Non-pigmented ciliary epithelial cell (primary cell): ENCODE measurements around the gene BATF3.

Source experiments
- DNase-seq: peaks from one replicate; pipeline ENCODE4 v3.0.0-alpha.2; 2010; ENCODE audit warnings: low read depth

Gene BATF3

GRCh38 chr1:212703991-212704564, 4.4 kb upstream of the BATF3 start:
- no peak for DNase-seq

- no peak for DNase-seq
Observed at GRCh38 chr1:212702672-212703071, 3.0 kb upstream of the BATF3 start.

DNA sequence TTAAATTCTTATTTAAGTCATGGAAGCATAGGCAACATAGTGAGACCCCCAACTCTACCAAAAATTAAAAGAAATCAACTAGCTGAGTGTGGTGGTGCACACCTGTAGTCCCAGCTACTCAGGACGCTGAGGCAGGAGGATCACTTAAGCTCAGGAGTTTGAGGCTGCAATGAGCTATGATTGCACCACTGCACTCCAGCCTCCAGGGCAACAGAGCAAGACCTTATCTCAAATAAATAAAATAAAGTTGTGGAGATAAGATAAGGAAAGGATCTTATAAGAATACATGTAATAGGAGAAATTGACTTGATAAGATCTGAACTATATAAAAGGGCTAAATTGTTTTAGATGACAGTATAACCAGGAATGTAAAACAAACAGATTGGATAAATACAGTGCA, 2.3 kb upstream of the BATF3 start:
- no peak for DNase-seq

DNA sequence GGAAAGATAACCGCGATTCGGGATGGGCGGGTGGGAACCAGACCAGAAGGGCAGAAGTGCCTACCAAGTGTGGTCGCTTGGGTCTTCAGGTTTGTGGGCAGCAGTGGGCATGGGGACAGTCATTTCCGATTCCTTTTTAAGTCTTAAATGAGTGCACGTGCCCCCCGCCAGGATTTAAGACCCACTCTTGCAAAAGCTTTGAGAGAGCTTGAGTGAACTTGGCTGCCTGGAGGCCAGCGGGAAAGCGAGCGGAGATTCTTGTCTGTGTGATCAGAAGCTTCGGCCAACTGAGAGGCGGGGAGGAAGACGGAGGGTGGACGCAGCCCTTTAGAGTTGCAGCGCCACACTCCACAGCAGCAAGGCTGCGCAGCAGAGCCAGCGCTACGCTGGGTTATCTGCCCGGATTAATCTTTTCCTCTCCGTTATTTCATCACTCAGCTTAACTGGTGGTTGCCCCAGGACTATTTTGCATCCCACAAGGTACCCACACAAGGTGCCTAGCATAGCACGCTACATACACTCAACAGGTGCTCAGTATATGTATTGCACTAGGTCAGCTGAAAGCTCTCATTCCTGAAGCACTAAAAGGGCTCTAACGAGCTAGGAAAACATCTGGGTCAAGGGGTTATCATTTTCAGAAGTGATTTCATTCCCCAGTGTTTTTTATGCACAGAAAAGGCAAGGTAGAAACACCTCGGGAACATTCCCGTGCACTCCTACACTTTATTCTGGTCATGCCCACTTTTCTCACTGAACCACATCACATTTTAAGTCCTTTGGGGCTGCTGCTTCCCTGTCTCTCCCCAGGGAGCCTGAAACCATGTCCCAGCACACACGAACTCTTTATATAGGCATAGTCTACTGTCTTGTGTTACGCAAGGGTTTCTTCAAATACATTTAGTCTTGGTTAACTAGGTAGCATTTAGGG, 1.5 kb upstream of the BATF3 start:
- peak; percentile 28 for DNase-seq

- DNase-seq, result no peak
Observed at GRCh38 chr1:212700223-212700891, 717 bp upstream of the BATF3 start.

- DNase-seq, result no peak
Observed at GRCh38 chr1:212699104-212699624, 476 bp downstream of the BATF3 start.

DNA sequence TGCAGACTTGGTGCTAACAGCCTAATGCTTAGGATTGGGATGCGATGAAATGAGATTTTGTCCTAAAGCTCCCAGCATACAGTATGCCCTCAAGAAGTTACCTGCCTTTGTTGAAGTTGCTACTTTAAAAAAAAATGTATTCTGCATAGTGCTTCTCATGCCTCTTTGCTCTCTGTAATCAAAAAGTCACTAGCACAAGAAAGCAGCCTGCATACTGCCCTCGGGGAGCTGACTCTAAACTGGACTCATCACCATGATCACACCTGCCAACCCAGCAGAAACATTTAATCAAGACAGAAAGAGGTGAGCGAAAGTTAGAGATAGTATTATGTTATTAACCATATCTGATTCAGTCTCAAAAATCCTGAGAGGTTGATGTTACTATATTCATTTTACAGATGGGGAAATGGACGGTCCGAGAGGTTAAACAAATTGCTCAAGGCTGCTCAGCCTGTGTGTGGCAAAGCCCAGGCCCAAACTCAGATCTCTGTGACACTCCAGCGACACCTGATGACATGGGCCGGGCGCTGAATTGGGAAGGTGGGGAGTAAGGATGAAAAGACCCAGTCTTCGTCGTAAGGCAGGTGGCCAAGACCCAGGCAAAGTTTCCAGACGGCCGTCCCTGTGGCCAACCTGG, 1.1 kb downstream of the BATF3 start:
- DNase-seq, result no peak

GRCh38 chr1:212696721-212697331, 2.8 kb downstream of the BATF3 start:
- no peak for DNase-seq

DNA sequence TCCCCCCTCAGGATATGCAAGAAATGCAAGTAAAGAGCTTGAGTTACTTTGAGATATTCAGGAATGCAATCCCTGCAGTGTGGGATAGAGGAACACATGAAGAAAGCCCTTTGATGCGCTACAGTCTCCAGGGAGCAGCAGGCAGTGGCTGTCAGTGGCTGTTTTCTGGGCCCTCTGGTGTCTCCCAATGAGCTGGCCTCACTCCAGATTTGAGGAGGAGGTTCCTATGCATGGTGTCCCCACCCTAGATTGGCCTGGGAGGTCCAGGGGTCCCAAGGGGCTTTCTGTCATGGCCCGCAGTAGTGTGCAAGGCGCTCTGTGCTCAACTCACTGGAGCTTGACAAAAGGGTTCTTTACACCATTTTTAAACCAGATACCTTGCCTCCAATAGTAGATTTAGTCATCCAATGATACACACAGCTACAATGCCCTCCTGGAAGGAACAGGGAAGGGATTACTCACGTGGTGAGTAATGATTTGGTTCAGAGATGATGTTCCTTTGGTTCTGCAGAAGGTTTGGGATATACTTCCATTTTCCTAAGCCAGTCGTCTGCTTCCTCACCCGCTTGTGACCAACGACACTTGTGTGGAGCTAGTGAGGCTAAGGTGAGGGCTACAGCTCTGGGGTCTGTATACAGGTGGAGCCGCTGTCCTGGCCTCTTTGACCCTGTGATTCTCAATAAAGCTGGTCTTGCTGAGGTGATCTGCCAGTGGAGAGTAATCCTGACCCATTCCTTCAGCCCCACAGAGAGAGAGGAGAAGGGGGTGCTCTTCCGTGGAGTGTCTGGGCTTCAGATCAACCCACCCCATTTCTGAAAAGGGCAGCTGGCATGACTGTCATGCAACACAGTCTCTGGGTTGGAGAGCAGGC, 6.6 kb downstream of the BATF3 start:
- no peak for DNase-seq

- DNase-seq, result no peak
Observed at GRCh38 chr1:212691561-212692071, 8.0 kb downstream of the BATF3 start.

- DNase-seq, result no peak
Observed at GRCh38 chr1:212690816-212691403, 8.7 kb downstream of the BATF3 start.

- DNase-seq, result no peak
Observed at GRCh38 chr1:212689758-212690529, 9.7 kb downstream of the BATF3 start.

DNA sequence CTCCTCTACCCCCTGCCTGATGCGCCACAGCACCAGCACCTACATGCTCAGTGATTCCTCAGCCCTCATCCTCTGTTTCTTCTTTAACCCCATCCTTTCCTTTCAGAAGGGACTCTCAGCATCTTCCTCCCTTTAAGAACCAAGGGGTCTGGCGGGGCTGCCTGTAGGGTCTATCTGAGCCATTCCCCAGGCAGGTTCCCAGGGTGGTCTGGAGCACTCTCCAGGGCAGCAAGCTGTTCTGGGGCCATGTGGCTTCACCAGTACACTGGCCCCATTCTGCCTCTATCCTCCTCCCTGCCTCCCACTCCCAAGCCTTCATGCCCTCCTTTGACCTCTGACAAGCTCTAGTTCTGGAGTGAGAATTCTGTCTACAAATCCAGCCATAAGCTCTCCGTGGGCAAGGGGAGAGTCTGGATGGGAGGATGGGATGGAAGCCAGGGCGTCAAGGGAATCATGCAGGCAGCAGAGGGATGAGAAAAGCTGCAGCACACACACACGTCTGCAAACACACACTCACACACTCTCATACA, 10.4 kb downstream of the BATF3 start:
- no peak for DNase-seq

DNA sequence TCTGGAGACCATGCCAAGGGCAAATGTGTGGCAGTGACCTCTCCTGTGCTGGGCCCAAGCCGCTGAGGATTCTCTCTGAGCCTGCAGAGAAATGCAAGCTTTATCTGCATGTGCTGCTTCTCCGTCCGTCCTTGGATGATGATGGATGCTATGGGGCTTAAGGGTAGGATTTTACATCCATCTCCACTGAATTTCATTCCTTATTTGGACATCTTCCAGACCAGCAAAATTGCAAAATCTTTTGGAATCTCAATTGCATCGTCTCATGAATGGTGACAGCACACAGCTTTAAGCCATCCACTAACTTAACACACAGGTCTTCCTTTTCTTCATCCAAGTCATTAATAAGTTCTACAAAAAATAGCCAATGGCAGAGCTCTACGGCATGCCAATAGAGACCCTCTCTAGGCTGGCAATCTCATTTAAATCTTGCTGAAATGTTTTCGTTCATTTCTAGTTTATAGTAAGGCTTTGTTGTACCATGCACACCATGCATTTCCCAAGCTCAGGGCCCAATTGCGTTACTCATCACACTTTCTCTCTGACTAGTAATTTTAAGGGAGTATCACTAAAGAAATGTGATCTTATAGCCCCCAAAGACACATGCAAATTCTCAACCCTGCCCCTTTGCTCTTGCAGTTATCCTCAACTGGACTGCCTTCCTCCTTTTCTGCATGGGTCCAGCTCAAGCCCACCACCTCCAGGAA, 11.1 kb downstream of the BATF3 start:
- DNase-seq, result no peak

GRCh38 chr1:212687811-212688210, 11.8 kb downstream of the BATF3 start:
- no peak for DNase-seq

DNA sequence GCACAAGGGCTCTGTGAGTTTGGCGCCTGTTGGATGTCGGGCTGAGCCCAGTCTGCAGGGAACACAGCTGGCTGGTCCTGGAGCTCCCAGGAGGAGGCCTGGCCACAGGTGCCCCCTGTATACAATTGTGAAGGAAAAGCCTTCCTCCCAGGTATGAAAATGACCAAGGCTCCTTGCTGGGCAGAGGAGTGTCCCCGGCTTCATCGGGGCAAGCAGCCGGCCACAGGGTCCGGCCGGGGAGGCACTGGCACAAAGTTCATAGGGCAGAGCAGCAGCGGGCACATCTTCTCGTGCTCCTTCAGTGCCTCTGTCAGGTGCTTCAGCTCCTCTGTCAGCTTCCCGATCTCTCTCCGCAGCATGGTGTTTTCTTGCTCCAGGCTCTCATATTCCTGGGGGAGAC, 13.0 kb downstream of the BATF3 start:
- DNase-seq, result no peak

- no peak for DNase-seq
Observed at GRCh38 chr1:212686069-212686468, 13.6 kb downstream of the BATF3 start.

DNA sequence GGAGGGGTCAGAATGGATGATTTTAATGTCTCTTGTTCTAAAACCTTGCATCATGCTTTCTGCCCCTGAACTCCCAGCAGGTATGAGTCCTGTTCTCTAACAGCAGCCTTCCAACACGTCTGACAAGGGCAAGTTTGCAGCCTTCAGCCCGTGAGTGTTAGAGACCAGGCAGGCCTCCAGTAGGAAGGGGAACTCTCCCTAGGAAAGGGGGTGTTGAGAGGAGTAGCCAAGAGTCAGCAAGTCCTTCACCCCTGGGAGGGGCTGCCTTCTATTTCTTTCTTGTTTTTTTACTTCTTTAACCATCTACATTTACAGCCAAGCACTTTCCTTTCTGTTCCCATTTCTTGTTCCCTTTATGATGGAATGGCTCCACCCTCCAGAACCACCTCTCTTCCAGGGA, 14.2 kb downstream of the BATF3 start:
- DNase-seq, result no peak
